Measurements from ENCODE around the gene KLK14.

- TF ChIP-seq CTCF (IDR thresholded peaks at IDR 0.05) = no peak
- TF ChIP-seq POLR2A (IDR thresholded peaks at IDR 0.05) = no peak
These were observed 3.1 kb downstream of the KLK14 start for GRCh38 chr19:51079481-51080110.
